IPS-18a (cell line): Measurements from ENCODE around the gene TM6SF1.
"Not testable (repeated sequence)": the region's sequence is repeated elsewhere in the genome, so short reads cannot be mapped to it uniquely, and the experiment has no call there.

ENCODE experiments used
- H3K27ac ChIP-seq: one replicate; pipeline ENCODE4 v1.5.1; 2013; ENCODE audit warnings: low read length
- H3K27me3 ChIP-seq: one replicate; pipeline ENCODE4 v1.6.1; 2013; ENCODE audit warnings: mild to moderate bottlenecking, low read length; ENCODE audit not compliant: control insufficient read depth, insufficient read depth
- H3K36me3 ChIP-seq: one replicate; pipeline ENCODE4 v1.6.1; 2013; ENCODE audit warnings: low read depth, low read length; ENCODE audit not compliant: control insufficient read depth
- H3K4me1 ChIP-seq: one replicate; pipeline ENCODE4 v1.6.1; 2013; ENCODE audit warnings: low read depth, low read length; ENCODE audit not compliant: control insufficient read depth
- H3K4me3 ChIP-seq: one replicate; pipeline ENCODE4 v1.5.1; 2013; ENCODE audit warnings: low read length
- H3K9ac ChIP-seq: one replicate; pipeline ENCODE4 v1.6.1; 2013; ENCODE audit warnings: mild to moderate bottlenecking, low read length, moderate library complexity
- H3K9me3 ChIP-seq: one replicate; pipeline ENCODE4 v1.6.1; 2013; ENCODE audit warnings: low read depth, low read length; ENCODE audit not compliant: control insufficient read depth

Gene TM6SF1

DNA sequence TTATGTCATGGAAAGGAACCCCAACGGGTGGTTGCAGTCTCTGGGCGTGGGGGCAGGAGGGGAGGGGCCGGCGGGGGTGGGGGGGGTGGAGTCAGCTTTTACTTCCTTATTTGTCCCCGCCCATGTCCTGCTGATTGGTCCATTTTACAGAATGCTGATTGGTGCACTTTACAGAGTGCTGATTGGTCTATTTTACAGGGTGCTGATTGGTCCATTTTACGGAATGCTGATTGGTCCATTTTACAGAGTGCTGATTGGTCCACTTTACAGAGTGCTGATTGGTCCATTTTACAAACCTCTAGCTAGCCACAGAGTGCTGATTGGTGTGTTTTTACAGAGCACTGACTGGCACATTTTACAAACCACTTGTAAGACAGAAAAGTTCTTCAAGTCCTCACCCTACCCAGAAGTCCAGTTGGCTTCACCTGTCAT is 38.2 kb upstream of the TM6SF1 start:
- not testable (repeated sequence) for H3K4me3 ChIP-seq, H3K36me3 ChIP-seq, H3K27me3 ChIP-seq, H3K27ac ChIP-seq, H3K9ac ChIP-seq
- Histone ChIP-seq H3K4me1 (peaks cover 18% of the 10 kb centered on the region), H3K9me3 (peaks cover 11% of the 10 kb centered on the region)

GRCh38 chr15:83077491-83078230 is 29.8 kb upstream of the TM6SF1 start:
- no peaks in the 10 kb centered on the region for H3K4me1 ChIP-seq
- H3K36me3 ChIP-seq, result no peaks in the 10 kb centered on the region
- no peaks in the 10 kb centered on the region for H3K27me3 ChIP-seq
- H3K9me3 ChIP-seq, result peaks cover 5% of the 10 kb centered on the region
- H3K27ac ChIP-seq, result no peak overlapping the region
- H3K4me3 ChIP-seq, result no peak overlapping the region
- H3K9ac ChIP-seq, result no peak overlapping the region

- Histone ChIP-seq H3K9ac (no peak overlapping the region), H3K36me3 (no peaks in the 10 kb centered on the region), H3K4me1 (no peaks in the 10 kb centered on the region), H3K9me3 (no peaks in the 10 kb centered on the region), H3K27me3 (no peaks in the 10 kb centered on the region), H3K4me3 (no peak overlapping the region), H3K27ac (no peak overlapping the region)
Measured at GRCh38 chr15:83078712-83079111, 28.7 kb upstream of the TM6SF1 start.

GRCh38 chr15:83081256-83082014 is 26.0 kb upstream of the TM6SF1 start:
- Histone ChIP-seq H3K4me1 (no peaks in the 10 kb centered on the region), H3K36me3 (no peaks in the 10 kb centered on the region), H3K9me3 (no peaks in the 10 kb centered on the region), H3K4me3 (no peak overlapping the region), H3K27ac (no peak overlapping the region), H3K27me3 (no peaks in the 10 kb centered on the region), H3K9ac (no peak overlapping the region)

- Histone ChIP-seq H3K27me3 (no peaks in the 10 kb centered on the region), H3K36me3 (no peaks in the 10 kb centered on the region), H3K27ac (no peak overlapping the region), H3K4me1 (no peaks in the 10 kb centered on the region), H3K4me3 (no peak overlapping the region), H3K9me3 (no peaks in the 10 kb centered on the region), H3K9ac (no peak overlapping the region)
Measured at GRCh38 chr15:83082730-83083386, 24.6 kb upstream of the TM6SF1 start.

GRCh38 chr15:83085461-83085860 is 22.0 kb upstream of the TM6SF1 start:
- not testable (repeated sequence) for H3K27ac ChIP-seq

DNA sequence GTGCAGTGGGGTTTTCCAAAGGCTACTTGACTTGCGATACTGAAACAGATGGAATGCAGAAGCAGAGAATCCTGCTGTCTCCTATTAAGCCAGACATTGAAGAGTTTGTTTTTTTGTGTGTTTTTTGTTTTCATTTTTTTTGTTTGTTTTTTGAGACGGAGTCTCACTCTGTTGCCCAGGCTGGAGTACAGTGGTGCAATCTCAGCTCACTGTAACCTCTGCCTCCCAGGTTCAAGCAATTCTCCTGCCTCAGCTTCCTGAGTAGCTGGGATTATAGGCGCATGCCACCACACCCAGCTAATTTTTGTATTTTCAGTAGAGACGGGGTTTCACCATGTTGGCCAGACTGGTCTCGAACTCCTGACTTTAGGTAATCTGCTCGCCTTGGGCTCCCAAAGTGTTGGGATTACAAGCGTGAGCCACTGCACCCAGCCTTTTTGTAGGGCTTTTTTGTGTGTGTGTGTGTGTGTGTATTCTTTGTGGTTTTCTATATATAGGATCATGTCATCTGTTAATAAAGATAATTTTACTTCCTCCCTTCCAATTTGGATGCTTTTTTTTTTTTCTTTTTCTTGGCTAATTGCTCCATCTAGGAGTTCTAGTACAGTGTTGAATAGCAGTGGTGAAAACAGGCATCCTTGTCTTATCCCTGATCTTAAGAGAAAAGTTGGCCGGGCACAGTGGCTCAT is 21.4 kb upstream of the TM6SF1 start:
- H3K9me3 ChIP-seq, H3K4me3 ChIP-seq: not testable (repeated sequence)

More at GRCh38 chr15:83085461-83085860, 22.0 kb upstream of the TM6SF1 start:
- H3K36me3 ChIP-seq, H3K9me3 ChIP-seq, H3K4me1 ChIP-seq, H3K9ac ChIP-seq, H3K4me3 ChIP-seq, H3K27me3 ChIP-seq: not testable (repeated sequence)

GRCh38 chr15:83087576-83087975 is 19.9 kb upstream of the TM6SF1 start:
- H3K36me3 ChIP-seq, result no peaks in the 10 kb centered on the region
- no peaks in the 10 kb centered on the region for H3K27me3 ChIP-seq
- no peak overlapping the region for H3K9ac ChIP-seq
- H3K9me3 ChIP-seq, result no peaks in the 10 kb centered on the region
- H3K4me3 ChIP-seq, result no peak overlapping the region
- H3K4me1 ChIP-seq, result no peaks in the 10 kb centered on the region
- no peak overlapping the region for H3K27ac ChIP-seq

More for the DNA sequence above, 21.4 kb upstream of the TM6SF1 start:
- H3K27ac ChIP-seq, H3K27me3 ChIP-seq, H3K4me1 ChIP-seq, H3K36me3 ChIP-seq, H3K9ac ChIP-seq: not testable (repeated sequence)

DNA sequence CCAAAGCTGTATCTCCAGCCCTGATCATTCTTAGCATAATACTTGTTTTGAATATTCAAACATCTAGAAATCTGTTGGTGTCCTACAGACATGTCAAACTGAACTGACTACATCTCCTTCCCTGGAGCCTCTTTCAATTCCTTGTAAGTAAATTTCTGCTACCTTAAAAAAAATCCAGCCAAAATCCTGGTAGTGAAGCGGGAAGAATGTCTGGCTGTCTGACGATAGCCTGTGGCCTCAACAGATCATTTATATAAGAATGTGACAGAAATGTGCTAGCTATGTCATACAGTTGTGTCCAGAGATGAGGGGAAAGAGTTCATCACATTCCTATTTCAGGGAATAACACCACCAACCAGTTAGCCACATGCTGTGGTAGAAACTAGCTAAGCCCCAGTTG is 18.6 kb upstream of the TM6SF1 start:
- Histone ChIP-seq H3K36me3 (no peaks in the 10 kb centered on the region), H3K4me3 (no peak overlapping the region), H3K27me3 (no peaks in the 10 kb centered on the region), H3K27ac (no peak overlapping the region), H3K9me3 (no peaks in the 10 kb centered on the region), H3K4me1 (no peaks in the 10 kb centered on the region), H3K9ac (no peak overlapping the region)

- H3K27ac ChIP-seq, result no peak overlapping the region
- H3K9me3 ChIP-seq, result no peaks in the 10 kb centered on the region
- H3K9ac ChIP-seq, result no peak overlapping the region
- no peaks in the 10 kb centered on the region for H3K36me3 ChIP-seq
- no peaks in the 10 kb centered on the region for H3K4me1 ChIP-seq
- no peak overlapping the region for H3K4me3 ChIP-seq
- no peaks in the 10 kb centered on the region for H3K27me3 ChIP-seq
Measured at GRCh38 chr15:83090465-83090864, 17.0 kb upstream of the TM6SF1 start.

GRCh38 chr15:83091965-83092308 is 15.5 kb upstream of the TM6SF1 start:
- not testable (repeated sequence) for H3K9ac ChIP-seq

More at GRCh38 chr15:83091965-83092308, 15.5 kb upstream of the TM6SF1 start:
- H3K9me3 ChIP-seq, H3K36me3 ChIP-seq, H3K27ac ChIP-seq, H3K4me3 ChIP-seq, H3K4me1 ChIP-seq, H3K27me3 ChIP-seq: not testable (repeated sequence)
